GM12892 (cell line): ENCODE measurements around the gene ABCC2.

Experiments used
- POLR2A ChIP-seq: IDR thresholded peaks from 2 replicates; pipeline ENCODE4 v1.6.1; 2011; ENCODE audit warnings: low read depth, low read length, control low read depth
- POLR2AphosphoS5 ChIP-seq: IDR thresholded peaks from 2 replicates; pipeline ENCODE4 v1.6.1; 2011; ENCODE audit warnings: low read depth, low read length, control low read depth
- TAF1 ChIP-seq: IDR thresholded peaks from 2 replicates; pipeline ENCODE4 v1.6.1; 2011; ENCODE audit warnings: low read depth, mild to moderate bottlenecking, control low read depth, low read length, borderline replicate concordance

- no peak for TF ChIP-seq POLR2A
- TF ChIP-seq POLR2AphosphoS5, result no peak
- no peak for TF ChIP-seq TAF1
Measured at GRCh38 chr10:99875473-99875872, 93.0 kb downstream of the ABCC2 start.
